ENCODE data around the gene KRT76.

Gene KRT76

DNA sequence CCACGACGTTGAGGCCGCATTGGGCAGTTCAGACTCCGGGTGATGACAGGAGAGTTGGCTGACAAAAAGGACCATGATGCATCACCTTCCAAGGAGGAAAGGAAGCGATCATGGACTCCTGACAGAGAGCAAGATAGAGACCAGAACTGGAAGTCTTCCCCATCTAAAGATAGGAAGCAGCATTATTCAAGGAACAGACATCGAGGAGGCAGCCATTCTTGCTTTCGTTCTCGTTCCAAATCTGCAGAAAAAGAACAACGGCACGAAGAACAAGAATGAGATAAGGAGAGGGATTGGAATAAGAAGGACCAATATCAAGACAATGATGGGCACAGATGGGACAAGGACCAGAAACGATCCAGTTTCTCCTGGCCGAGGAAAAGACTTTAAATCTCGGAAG lies 46.8 kb downstream of the KRT76 start:
- no peak for DNase-seq (ENCODE audit: low read depth)

GRCh38 chr12:52729147-52729546 lies 48.0 kb downstream of the KRT76 start:
- DNase-seq (ENCODE audit: low read depth), result no peak

GRCh38 chr12:52728374-52728773 lies 48.8 kb downstream of the KRT76 start:
- DNase-seq (ENCODE audit: low read depth), result no peak

DNA sequence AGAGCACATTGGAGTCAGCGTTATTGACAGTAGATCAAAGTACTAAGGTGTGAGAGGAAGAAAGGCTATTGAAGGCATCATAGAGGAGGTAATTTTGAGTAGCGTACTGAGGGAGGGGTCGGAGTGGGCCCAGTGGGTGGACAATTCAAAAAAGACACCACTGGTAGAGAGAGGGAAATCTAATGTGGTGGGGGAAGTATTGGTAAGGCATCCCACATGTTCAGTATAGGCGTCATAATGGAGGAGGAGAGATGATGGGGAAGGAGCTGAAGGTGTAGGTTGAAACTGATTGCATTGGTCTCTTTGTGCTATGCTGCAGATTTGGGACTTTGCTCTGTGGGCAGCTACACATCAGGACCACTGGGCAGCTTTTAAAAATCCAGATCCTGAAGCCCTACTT lies 50.1 kb downstream of the KRT76 start:
- no peak for DNase-seq (ENCODE audit: low read depth)

GRCh38 chr12:52726451-52726850 lies 50.7 kb downstream of the KRT76 start:
- no peak for DNase-seq (ENCODE audit: low read depth)

- DNase-seq (ENCODE audit: low read depth), result no peak
Observed at GRCh38 chr12:52724384-52724783, 52.8 kb downstream of the KRT76 start.

- no peak for DNase-seq (ENCODE audit: low read depth)
Observed at GRCh38 chr12:52722680-52723079, 54.5 kb downstream of the KRT76 start.

- DNase-seq (ENCODE audit: low read depth), result no peak
Observed at GRCh38 chr12:52721838-52722470, 55.2 kb downstream of the KRT76 start.

GRCh38 chr12:52720365-52720886 lies 56.7 kb downstream of the KRT76 start:
- DNase-seq (ENCODE audit: low read depth), result no peak

Data from fibroblast of gingiva (primary cell).